ENCODE data around the gene SH3BGRL.
"Not testable (repeated sequence)": the region's sequence is repeated elsewhere in the genome, so short reads cannot be mapped to it uniquely, and the experiment has no call there.

The SH3BGRL gene

DNA sequence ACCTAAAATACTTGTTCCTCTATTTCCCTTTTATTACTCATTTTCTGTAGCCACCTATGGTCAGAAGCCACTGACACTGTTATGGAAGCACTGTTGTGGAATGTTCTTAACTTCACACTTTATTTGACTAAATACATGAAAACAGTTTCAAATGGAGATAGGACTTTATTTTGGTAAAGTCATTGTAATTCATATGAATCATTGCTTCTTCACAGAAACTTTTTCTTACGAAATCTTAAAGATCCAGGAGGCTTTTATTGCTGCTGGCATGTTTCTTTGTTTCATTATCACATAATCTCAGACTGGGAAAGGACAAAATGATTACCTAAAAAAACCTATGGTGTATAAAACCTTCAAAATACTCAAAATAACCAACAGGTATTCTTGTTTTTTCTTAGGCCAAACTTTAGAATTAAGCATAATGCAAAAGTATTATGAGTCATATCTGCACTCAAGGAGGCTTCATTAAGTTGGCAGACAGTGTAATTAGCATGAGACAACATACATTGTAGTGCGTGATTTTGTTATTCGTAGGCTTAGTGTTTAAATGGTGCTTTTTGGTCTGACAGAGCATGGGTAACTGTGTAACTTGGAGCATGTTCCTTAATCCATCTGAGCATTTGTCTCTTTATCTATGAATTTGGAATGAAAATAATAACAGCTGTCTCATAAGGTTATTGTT is 58.0 kb downstream of the SH3BGRL start:
- DNase-seq (ENCODE audit: low read depth): no peak

DNA sequence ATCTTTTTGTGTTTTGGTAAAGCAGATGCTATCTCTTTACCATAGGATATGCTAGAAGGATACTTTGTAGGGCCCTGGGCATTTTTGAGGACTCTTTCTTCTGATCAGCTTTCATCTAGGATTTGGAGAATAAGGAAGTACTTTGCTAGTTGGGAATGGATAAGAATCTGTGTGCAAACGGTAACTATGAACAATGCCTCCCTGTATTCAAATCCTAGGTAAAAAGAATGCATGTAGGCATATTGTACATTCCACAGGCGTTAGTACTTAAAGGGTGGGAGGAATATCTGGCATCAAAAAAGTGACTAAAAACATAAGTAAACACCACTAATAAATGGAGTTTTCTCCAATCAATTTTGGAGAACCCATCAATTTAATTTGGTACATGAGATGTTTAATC is 59.7 kb downstream of the SH3BGRL start:
- DNase-seq (ENCODE audit: low read depth): no peak

DNA sequence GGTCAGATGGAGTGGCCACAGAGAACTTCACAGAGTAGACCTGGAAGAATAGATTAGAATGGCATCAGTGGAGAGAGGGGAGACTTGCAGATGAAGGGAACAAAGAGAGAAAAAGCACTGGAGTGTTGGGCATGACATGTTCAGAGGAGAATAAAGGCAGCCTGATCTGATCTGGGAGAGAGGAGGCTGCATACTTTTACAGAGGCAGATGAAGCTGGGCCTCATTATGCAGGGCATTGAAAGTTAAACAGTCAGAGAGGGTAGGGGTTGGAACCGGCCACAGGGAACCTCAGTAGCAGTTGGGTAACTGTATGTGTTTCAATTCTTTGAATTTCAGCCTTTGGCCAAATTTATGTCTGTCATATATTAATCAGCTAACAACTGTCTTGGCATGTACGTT is 61.2 kb downstream of the SH3BGRL start:
- no peak for DNase-seq (ENCODE audit: low read depth)

DNA sequence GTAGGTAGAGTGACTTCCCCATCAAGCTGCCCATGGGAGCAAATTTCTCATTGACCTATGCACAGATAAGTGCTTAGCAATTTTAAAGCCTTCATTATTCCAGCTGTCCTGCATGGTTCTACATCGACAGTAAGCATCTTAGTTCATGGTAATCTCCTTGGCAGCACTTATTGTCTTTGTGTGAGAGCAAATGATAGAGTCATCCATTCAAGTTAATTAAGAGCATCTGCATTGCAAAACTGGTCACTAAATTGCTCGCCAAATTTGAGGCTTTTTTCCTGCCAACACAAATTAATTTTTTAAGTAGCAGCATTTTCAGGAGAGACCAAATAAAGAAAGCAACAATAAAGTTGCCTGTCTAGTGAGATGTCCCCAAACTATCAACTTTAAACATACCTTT is 76.7 kb downstream of the SH3BGRL start:
- DNase-seq (ENCODE audit: low read depth): no peak

DNA sequence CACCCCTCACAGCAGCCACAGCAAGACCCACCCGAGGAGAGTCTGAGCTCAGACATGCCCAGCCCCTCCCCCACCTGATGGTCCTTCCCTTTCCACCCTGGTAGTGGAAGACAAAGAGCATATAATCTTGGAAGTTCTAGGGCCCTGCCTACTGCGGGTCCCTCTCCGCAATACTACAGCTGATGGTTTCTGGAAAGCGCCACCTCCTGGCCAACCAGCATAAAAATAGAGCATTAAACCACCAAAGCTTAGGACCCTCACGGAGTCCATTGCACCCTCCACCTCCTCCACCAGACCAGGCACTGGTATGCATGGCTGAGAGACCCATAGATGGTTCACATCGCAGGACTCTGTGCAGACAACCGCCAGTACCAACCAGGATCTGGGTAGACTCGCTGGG is 78.2 kb downstream of the SH3BGRL start:
- DNase-seq (ENCODE audit: low read depth): no peak

DNA sequence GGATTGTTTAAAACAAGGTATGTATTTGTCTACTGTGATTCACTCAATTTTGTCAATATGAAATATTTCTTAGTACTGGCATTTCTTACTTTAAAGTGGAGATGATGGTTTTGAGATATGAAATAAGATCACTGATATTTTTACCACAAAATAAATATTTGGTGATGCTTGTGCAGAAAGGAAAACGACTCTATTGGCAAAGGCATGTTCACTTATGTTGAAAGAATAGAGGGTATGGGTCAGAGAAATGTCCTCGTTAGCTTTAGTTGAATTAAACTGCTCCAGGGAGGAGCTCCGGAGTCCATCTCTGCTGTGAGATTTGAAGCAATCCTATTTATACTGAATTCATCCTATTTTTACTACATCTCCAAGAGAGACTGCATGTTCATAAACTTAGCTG is 84.2 kb downstream of the SH3BGRL start:
- no peak for DNase-seq (ENCODE audit: low read depth)

DNA sequence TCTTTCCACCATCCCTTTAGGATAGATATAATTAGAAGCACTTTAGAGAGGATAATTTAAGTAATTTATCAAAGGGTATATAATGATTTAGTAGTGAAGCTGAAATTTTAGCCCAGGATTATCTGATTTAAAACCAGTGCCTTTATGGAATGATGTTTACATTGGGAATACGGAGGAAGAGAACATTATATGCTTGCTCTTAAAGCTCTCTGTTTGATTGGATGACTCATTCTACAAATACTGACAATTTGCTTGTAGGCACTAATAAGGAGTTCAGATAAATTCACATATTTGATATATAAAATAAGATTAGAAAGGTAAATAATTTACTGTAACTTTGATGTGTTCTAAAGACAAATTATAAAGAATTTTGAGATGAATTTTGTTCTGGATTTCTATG is 84.7 kb downstream of the SH3BGRL start:
- DNase-seq (ENCODE audit: low read depth): no peak

DNA sequence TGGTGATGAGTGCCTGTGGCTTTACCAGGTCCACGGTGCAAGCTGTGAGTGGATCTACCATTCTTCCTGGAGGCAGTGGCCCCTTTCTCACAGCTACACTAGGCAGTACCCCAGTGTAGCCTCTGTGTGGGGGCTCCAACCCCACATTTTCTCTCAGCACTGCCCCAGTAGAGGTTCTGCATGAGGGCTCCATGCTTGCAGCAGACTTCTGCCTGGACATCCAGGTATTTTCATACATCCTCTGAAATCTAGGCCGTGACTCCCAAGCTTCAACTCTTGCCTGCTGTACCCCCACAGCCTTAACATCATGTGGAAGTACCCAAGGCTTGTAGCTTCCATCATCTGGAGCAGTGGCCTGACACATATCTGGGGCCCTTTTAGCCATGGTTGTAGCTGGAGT is 90.1 kb downstream of the SH3BGRL start:
- DNase-seq (ENCODE audit: low read depth): no peak

DNA sequence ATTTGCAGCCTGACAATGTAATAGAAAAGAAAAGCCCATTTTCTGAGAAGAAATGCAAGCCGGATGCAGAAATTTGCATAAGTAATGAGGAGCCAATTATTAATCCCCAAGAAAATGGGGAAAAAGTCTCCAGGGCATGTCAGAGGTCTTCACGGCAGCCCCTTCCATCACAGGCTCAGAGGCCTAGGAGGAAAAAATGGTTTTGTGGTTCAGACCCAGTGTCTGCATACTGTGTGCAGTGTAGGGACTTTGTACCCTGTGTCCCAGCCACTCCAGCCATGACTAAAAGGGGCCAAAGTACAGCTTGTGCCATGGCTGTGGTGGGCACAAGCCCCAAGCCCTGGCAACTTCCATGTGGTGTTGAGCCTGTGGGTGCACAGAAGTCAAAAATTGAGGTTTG is 92.2 kb downstream of the SH3BGRL start:
- no peak for DNase-seq (ENCODE audit: low read depth)

DNA sequence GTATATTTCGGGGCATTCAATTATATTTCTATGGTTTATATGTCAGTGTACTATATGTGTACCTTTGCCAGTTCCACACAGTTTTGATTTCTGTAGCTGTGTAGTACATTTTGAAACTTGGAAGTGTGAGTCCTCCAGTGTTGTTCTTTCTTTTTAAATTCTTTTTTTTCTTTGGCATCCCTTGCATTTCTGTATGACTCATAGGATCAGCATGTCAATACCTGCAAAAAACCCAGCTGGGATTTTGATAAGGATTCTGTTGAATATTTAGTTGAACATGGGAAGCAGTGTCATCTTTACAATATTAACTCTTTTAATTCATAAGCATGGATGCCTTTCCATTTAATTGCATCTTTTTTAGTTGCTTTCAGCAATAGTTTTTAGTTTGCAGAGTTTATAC is 100.0 kb downstream of the SH3BGRL start:
- no peak for DNase-seq (ENCODE audit: low read depth)

DNA sequence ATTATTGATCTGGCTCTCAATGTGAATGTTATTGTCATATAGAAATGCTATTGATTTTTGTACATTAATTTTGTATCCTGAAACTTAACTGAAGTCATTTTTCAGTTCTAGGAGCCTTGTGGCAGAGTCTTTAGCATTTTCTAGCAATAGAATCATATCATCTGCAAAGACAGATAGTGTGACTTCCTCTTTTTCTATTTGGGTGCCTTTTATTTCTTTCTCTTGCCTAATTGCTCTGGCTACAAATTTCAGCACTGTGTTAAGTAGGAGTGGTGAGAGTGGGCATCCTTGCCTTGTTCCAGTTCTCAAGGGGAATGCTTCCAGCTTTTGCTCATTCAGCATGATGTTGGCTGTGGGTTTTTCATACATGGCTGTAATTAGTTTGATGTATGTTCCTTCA is 102.7 kb downstream of the SH3BGRL start:
- no peak for DNase-seq (ENCODE audit: low read depth)

DNA sequence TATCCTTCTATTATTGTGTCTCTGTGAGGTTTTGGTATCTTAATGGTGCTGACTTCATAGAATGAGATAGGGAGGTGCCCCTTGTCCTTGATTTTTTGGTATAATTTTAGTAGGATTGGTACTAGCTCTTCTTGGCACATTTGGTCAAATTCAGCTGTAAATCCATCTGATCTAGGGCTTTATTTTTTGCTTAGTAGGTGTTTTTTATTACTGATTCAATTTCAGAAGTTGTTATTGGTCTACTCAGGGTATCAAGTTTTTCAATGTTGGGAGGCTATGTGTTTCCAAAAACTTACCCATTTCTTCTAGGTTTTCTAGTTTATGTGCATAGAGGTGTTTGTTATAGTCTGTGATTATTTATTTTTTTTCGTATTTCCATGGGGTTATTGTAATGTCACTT is 103.3 kb downstream of the SH3BGRL start:
- no peak for DNase-seq (ENCODE audit: low read depth)

DNA sequence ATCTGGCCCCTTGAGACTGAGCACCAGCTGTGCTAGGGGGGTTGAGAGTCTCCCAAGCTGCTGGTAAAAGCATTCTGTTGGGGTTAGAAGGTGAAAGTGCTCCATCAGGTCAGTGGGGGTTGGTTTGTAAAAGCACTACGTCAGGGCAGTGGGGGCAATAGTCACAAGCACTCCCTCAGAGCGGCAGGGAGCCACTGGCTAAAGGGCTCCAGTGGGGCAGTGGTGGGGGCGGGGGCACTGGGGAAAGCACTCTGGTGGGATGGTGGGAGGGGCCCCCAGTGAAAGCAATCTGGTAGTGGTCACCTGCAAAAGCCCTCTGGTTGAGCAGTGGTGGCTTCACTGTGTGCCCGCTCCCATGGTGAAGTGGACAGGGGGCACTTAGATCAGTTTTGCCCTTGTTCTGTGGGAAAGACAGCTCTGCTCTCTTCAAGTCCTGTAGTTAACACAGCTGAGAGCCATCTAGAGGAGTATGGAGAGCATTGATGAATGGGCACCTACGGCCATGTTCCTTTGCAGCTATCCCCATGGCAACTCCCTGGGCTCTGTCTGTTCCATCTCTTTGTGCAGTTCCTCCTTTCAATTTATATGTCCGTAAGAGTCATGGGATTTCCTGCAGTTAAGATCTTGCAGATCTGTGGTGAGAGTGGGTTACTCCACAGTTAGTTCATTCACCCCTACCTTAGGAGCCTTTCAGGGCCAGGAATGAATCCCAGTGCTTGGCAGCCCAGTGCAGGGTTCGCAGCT is 106.4 kb downstream of the SH3BGRL start:
- no peak for DNase-seq (ENCODE audit: low read depth)

DNA sequence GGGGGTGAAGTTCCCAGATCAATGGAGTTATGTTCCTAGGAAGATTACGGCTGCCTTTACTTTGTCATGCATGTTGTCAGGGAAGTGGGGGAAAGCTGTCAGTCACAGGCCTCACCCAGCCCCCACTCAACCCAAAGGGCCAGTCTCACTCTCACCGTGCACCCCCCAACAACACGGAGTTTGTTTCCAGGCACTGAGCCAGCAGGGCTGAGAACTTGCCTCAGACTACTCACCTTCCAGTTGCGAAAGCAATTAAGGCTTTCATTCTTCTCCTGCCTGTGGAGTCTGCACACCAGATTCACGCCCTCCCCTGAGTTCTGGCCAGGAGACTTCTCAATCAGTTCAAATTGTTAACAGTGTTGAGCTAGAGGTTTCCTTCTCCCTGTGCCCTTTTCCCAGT is 114.3 kb downstream of the SH3BGRL start:
- DNase-seq (ENCODE audit: low read depth): no peak

DNA sequence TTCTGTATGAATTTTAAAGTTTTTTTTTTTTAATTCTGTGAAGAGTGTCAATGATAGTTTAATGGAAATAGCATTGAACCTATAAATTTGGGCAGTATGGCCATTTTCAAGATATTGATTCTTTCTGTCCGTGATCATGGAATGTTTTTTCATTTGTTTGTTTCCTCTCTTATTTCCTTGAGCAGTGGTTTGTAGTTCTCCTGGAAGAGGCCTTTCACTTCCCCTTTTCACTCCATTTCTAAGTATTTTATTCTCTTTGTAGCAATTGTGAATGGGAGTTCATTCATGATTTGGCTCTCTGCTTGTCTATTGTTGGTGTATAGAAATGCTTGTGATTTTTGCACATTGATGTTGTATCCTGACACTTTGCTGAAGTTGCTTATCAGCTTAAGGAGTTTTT is 129.8 kb downstream of the SH3BGRL start:
- DNase-seq (ENCODE audit: low read depth): not testable (repeated sequence)

DNA sequence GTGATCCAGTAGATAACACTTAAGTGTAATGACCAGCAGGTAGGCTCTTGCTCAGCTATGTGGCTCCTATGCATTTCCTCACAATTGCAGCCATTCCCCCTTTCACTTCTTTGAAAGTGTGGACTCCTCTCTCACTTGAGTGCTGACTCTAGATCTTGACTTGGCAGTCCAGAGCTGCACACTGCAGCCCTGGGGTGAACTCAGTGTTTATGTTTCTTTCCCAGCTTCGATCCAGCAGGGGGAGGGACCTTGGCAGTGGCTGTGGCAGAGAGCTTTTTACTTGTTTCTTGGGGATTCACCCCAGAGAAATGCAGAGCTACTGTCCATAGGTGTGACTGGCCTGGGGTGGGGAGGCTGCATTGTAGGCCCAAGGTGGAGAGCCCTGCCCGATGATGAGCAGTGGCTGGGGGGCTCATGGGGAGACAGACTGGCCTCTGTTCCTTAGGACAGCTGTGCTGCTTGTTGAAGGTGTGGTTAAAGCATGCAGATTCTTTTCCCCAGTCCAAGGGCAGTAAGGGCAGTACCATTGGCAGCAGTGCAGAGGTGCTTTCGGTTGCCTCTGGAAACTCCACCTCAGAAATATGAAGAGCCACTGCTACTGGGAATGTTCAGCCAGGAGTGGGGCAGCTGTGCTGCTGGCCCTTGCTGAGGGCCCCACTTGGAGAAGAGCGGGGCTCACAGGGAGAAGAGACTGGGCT is 134.7 kb downstream of the SH3BGRL start:
- no peak for DNase-seq (ENCODE audit: low read depth)

DNA sequence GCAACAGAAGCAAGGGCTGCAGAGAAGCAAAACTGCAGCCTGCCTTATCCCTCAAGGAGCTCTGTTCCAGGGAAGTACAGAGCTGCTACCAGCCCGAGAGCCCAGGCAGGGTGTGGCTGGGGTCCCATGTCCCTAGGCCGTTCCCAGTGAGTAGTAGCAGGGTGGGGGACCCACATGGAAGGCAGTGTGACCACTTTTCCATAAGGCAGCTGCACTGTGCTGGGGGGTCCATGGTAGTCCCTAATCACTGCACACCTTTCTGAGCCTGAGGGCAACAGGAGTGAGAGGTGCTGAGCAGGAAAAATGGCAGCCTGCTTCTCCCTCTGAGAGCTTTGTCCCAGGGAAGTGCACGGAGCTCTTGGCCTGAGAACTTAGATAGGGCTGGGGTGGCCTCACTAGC is 135.9 kb downstream of the SH3BGRL start:
- DNase-seq (ENCODE audit: low read depth): no peak

DNA sequence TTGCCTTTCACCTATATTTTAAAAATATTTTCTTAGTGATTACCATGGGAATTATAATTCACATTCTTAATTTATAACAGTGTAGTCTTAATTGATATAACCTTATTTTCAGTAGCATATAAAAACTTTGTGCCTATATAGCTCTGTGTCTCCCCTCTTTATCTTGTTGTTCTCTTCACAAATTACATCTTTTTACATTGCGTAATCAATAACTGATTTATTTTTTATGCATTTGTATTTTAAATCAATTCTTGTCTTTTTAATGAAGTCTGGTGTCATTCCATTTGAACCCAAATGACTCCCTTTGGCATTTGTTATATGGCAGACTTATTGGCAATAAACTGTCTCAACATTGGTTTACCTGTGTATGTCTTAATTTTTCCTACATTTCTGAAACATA is 137.0 kb downstream of the SH3BGRL start:
- no peak for DNase-seq (ENCODE audit: low read depth)

DNA sequence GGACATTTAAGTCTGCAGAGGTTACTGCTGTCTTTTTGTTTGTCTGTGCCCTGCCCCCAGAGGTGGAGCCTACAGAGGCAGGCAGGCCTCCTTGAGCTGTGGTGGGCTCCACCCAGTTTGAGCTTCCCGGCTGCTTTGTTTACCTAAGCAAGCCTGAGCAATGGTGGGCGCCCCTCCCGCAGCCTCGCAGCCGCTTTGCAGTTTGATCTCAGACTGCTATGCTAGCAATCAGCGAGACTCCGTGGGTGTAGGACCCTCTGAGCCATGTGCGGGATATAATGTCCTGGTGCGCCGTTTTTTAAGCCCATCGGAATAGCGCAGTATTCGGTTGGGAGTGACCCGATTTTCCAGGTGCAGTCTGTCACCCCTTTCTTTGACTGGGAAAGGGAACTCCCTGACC is 143.4 kb downstream of the SH3BGRL start:
- not testable (repeated sequence) for DNase-seq (ENCODE audit: low read depth)
